ENCODE measurements around the gene CAMK1D. TPM values are rescaled to one million over a fixed set of nuclear protein-coding genes. Genes with fewer than 3 reads are reported as not detected.
"Not testable (repeated sequence)": the region's sequence is repeated elsewhere in the genome, so short reads cannot be mapped to it uniquely, and the experiment has no call there.

CAMK1D gene
- total RNA-seq, 4 donors from 2014 or later = 0.55 to 2.2 (median 1.5) TPM

DNA sequence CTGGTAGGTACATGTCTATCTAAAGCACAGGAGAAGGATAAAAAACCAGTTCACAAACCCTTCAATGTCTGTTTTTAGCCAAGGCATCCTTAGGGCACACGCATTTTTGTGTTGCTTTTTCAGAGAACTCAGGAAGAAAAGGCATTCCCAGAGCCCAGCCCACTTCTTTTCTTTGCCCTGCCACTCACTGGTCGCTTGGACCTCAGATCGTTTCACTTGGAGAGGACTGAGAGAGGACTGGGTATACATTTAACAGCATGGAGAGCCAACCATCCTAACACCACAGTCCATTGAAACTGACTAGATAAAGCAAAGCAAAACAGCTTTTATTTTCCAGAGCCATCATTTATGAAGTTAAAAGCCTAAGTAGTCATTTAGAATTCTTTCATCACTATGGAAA is 194.2 kb downstream of the CAMK1D start:
- no peak overlapping the region for H3K27ac ChIP-seq
- in situ Hi-C loops (cut with MboI; ENCODE audit: low sequenced_read_pairs in 4 of 4) = no loop called here
- DNase-seq (no peak), ATAC-seq (no peak)
- H3K4me1 ChIP-seq = no peaks in the 10 kb centered on the region
- H3K27me3 ChIP-seq = no peaks in the 10 kb centered on the region
- intact Hi-C loops (cut with DNase I; ENCODE audit: low total_unique reads) = no loop called here
- H3K36me3 ChIP-seq = no peaks in the 10 kb centered on the region
- H3K9me3 ChIP-seq = no peaks in the 10 kb centered on the region
- TF ChIP-seq, protein P1, sequence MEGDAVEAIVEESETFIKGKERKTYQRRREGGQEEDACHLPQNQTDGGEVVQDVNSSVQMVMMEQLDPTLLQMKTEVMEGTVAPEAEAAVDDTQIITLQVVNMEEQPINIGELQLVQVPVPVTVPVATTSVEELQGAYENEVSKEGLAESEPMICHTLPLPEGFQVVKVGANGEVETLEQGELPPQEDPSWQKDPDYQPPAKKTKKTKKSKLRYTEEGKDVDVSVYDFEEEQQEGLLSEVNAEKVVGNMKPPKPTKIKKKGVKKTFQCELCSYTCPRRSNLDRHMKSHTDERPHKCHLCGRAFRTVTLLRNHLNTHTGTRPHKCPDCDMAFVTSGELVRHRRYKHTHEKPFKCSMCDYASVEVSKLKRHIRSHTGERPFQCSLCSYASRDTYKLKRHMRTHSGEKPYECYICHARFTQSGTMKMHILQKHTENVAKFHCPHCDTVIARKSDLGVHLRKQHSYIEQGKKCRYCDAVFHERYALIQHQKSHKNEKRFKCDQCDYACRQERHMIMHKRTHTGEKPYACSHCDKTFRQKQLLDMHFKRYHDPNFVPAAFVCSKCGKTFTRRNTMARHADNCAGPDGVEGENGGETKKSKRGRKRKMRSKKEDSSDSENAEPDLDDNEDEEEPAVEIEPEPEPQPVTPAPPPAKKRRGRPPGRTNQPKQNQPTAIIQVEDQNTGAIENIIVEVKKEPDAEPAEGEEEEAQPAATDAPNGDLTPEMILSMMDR (IDR thresholded peaks at IDR 0.05 in 4 of 5, conservative IDR thresholded peaks at IDR 0.05 in 1 of 5) = no peak
- no peak for TF ChIP-seq POLR2A (IDR thresholded peaks at IDR 0.05)
- H3K4me3 ChIP-seq = no peak overlapping the region

DNA sequence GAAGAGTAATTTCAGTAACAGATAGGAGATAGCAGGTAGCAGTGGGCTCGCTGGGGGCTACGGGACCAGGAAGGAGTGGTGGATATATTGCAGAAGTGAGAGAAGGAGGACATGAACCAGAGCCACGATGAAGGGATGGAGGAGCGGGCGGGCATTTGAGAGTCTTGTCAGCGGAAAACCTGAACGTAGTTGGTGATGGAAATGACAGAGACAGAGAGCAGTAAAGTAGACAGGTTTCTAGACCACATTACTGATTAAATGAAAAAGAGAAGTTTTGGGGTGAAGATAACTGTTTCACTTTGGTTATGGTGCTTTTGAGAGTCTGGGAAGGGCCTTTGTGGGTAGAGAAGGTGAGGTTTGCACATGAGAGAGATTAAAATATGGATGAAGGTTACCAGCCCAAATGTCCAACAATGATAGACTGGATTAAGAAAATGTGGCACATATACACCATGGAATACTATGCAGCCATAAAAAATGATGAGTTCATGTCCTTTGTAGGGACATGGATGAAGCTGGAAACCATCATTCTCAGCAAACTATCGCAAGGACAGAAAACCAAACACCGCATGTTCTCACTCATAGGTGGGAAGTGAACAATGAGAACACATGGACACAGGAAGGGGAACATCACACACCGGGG is 196.9 kb downstream of the CAMK1D start:
- ATAC-seq; in situ Hi-C loops (cut with MboI; ENCODE audit: low sequenced_read_pairs in 4 of 4); H3K27me3 ChIP-seq; H3K4me1 ChIP-seq; H3K36me3 ChIP-seq; DNase-seq; H3K4me3 ChIP-seq; H3K27ac ChIP-seq; H3K9me3 ChIP-seq; intact Hi-C loops (cut with DNase I; ENCODE audit: low total_unique reads): not testable (repeated sequence)

DNA sequence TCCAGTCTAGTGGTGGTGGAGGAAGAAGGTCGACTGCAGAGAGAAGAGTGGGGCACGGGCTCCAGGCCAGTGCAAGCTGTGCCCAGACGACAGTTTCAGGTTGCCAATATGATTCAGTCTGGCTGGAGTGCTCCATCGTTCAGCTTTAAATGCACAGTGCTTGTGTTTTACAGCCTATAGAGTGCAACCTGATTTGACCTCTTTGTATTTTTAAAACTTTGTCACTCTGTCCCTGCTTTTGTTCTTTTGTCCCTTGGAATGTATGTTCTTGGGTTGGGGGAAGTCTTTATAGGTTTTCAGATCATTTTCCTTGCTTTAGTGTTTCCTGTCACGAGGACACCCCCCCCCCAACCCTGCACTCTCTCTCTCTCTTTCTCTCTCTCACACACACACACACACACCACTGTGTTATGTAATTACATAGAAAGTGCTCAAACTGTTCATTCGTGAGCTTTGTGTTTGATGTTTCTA is 198.0 kb downstream of the CAMK1D start:
- Histone ChIP-seq H3K27me3 (no peaks in the 10 kb centered on the region), H3K27ac (no peak overlapping the region), H3K36me3 (no peaks in the 10 kb centered on the region), H3K4me3 (no peak overlapping the region), H3K4me1 (no peaks in the 10 kb centered on the region), H3K9me3 (no peaks in the 10 kb centered on the region)
- in situ Hi-C loops (cut with MboI; ENCODE audit: low sequenced_read_pairs in 4 of 4) = no loop called here
- no peak for DNase-seq
- TF ChIP-seq, protein P1 (IDR thresholded peaks at IDR 0.05 in 4 of 5, conservative IDR thresholded peaks at IDR 0.05 in 1 of 5) = no peak
- TF ChIP-seq POLR2A (IDR thresholded peaks at IDR 0.05) = no peak
- ATAC-seq = no peak
- intact Hi-C loops (cut with DNase I; ENCODE audit: low total_unique reads) = no loop called here

DNA sequence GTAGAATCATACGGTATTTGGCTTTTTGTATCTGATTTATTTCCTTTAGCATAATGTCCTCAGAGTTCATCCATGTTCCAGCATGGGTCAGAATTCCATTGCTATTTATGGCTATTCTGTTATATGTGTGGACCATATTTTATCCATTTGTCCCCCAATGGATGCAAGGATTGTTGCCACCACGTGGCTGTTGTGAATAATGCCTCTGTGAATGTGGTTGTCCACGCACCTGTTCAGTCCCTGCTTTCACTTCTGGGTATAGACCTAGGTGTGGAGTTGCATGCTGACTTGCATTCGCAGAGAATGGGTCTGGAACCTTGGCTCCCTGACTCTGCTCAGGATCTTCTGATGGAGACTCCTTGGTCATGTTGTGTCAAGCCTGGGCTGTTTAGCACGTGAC is 199.9 kb downstream of the CAMK1D start:
- TF ChIP-seq POLR2A (IDR thresholded peaks at IDR 0.05) = no peak
- TF ChIP-seq, protein P1 (IDR thresholded peaks at IDR 0.05 in 4 of 5, conservative IDR thresholded peaks at IDR 0.05 in 1 of 5) = no peak
- no peak for DNase-seq
- no peaks in the 10 kb centered on the region for H3K36me3 ChIP-seq
- no peaks in the 10 kb centered on the region for H3K27me3 ChIP-seq
- intact Hi-C loops (cut with DNase I; ENCODE audit: low total_unique reads) = no loop called here
- H3K27ac ChIP-seq = no peak overlapping the region
- no peaks in the 10 kb centered on the region for H3K9me3 ChIP-seq
- no peaks in the 10 kb centered on the region for H3K4me1 ChIP-seq
- H3K4me3 ChIP-seq = no peak overlapping the region
- no peak for ATAC-seq
- in situ Hi-C loops (cut with MboI; ENCODE audit: low sequenced_read_pairs in 4 of 4) = no loop called here

DNA sequence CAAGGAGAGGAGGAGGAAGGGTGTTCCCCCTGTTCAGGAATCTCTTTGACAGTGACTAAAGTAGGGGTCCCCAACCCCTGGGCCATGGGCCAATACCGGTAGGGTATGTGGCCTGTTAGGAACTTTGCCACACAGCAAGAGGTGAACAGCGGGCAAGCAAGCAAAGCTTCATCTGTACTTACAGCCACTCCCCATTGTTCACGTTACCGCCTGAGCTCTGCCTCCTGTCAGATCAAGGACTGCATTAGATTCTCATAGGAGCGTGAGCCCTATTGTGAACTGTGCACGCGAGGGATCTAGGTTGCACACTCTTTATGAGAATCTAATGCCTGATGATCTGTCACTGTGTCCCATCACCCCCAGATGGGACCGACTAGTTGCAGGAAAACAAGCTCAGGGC is 201.6 kb downstream of the CAMK1D start:
- TF ChIP-seq POLR2A (IDR thresholded peaks at IDR 0.05) = no peak
- TF ChIP-seq, protein P1 (IDR thresholded peaks at IDR 0.05 in 4 of 5, conservative IDR thresholded peaks at IDR 0.05 in 1 of 5) = no peak
- no peaks in the 10 kb centered on the region for H3K4me1 ChIP-seq
- intact Hi-C loops (cut with DNase I; ENCODE audit: low total_unique reads) (no loop called here), in situ Hi-C loops (cut with MboI; ENCODE audit: low sequenced_read_pairs in 4 of 4) (no loop called here)
- H3K27ac ChIP-seq = no peak overlapping the region
- H3K9me3 ChIP-seq = no peaks in the 10 kb centered on the region
- ATAC-seq = no peak
- no peak for DNase-seq
- no peaks in the 10 kb centered on the region for H3K27me3 ChIP-seq
- no peaks in the 10 kb centered on the region for H3K36me3 ChIP-seq
- no peak overlapping the region for H3K4me3 ChIP-seq

Data from gastrocnemius medialis (tissue), 4 donors.